GM19193 (cell line): ENCODE measurements around the gene FUCA1.
A peak's percentile ranks its signal among the peaks of the same experiment; 100 is the strongest.

Experiments
- POLR2A ChIP-seq: IDR thresholded peaks from 4 replicates; pipeline ENCODE4 v1.6.1; 2011; ENCODE audit not compliant: insufficient read depth, insufficient read length; ENCODE audit errors: extremely low read depth

Gene FUCA1

GRCh38 chr1:23864801-23865542, 3.1 kb downstream of the FUCA1 start:
- no peak for TF ChIP-seq POLR2A

DNA sequence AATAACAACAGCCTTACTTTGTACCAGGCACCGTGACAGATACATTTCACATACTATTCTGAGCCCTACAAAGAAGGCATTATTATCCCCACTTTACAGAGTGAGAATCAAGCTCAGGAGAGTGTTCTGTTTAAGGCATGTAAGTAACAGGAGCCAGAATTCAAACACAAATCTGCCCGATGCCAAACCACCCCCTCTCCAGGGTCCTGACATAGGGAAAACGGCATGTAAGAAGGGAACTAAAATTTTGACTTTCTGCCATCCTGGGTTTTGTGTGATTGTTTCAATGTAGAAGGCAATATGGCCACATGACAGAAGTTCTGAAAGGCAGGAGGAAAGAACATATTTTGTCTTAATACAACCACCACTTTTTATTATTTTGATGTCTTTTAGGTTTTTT, 5.5 kb downstream of the FUCA1 start:
- TF ChIP-seq POLR2A, result no peak

DNA sequence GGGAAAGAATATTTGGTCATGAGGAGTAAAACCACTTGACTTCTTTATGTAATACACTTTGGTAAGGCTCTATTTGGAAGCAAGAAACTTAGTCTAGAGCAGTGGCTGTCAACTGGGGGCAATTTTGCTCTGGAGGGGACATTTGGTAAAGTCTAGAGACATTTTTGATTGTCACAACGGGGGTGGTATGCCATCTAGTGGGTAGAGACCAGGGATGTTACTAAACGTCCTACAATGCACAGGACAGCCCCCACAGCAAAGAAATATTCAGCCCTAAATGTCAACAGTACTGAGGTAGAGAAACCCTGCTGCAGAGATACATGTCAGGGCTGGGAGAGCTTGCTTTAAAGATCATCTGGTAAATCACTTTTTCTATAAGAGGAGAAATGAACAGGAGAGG, 13.5 kb downstream of the FUCA1 start:
- no peak for TF ChIP-seq POLR2A

GRCh38 chr1:23848673-23849616, 19.1 kb downstream of the FUCA1 start:
- no peak for TF ChIP-seq POLR2A

GRCh38 chr1:23845163-23845562, 22.9 kb downstream of the FUCA1 start:
- TF ChIP-seq POLR2A, result no peak

DNA sequence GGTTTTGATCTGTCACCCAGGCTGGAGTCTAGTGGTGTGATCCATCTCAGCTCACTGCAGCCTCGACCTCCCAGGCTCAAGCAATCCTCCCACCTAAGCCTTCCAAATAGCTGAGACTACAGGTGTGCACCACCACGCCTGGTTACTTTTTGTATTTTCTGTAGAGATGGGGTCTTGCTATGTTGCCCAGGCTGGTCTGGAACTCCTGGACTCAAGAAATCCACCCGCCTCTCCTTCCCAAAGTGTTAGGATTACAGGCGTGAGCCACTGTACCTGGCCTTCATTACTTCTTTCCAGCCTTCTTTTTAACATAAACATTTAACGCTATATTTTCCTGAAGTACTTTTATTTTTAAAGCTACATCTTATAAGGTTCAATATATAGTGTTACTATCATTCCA, 24.4 kb downstream of the FUCA1 start:
- TF ChIP-seq POLR2A, result no peak

GRCh38 chr1:23838401-23838866, 29.7 kb downstream of the FUCA1 start:
- no peak for TF ChIP-seq POLR2A

GRCh38 chr1:23837908-23838307, 30.2 kb downstream of the FUCA1 start:
- no peak for TF ChIP-seq POLR2A

- TF ChIP-seq POLR2A, result no peak
Measured at GRCh38 chr1:23836037-23836436, 32.1 kb downstream of the FUCA1 start.

DNA sequence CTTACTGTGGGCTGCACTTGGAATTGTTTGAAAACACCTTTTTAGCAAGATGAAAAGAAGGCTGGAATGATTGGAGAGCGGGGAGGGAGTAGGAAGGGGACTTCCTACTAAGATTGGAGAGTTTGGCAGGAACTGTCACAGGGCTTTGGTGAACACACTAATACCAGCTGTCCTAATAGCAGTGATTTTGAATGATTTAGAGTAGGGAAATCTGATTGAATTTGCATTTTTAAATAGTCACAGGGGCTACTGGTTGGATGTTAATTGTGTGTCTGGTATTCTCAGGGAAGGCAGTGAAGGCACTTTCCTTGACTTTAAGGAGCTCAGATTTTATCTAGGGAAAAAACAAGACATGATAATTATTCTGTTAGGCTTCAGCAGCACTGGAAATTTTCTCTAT, 40.4 kb downstream of the FUCA1 start:
- no peak for TF ChIP-seq POLR2A

- TF ChIP-seq POLR2A, result no peak
Measured at GRCh38 chr1:23825762-23826522, 42.1 kb downstream of the FUCA1 start.

DNA sequence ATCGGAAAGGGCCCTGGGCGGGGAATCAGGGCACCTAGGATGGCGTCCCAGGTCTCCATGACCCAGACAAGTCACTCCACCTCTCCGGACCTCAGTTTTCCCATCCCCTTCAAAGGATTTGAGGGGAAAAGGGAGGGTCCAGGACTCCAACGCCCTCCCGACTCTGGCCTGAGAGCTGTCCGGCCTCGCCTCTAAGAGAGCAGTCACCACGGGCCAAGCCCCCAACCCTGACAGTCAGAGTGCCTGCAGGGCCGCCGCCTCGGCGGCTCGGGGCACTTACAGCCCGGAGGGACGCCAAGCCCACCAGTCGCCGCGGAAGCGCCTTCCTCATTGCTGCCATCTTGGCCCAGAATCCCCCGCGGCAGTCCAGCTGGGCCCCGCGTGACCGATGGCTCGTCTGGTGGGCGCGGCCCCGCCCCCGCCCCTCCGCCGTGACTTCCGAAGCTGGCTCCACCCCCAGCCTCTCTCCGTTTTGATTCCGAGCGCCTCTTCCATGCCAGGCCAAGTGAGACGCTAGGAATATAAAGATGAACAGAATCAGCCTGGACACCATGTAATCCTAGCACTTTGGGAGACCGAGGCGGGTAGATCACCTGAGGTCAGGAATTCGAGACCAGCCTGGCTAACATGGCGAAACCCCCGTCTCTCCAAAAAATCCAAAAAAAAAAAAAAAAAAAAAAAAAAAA, 42.9 kb downstream of the FUCA1 start, which contains the start of gene HMGCL:
TSS of gene HMGCL (minus strand) at position 354 of the 686 bp plus-strand sequence. CDS start at position 340, 14 bp downstream.
- TF ChIP-seq POLR2A, result peak; percentile 96

- TF ChIP-seq POLR2A, result no peak
Measured at GRCh38 chr1:23824711-23825075, 43.4 kb downstream of the FUCA1 start.

GRCh38 chr1:23823767-23824166, 44.3 kb downstream of the FUCA1 start:
- TF ChIP-seq POLR2A, result no peak
